Bronchus fibroblast of lung (primary cell): ENCODE measurements around the gene GAP43. TPM values are rescaled to one million over a fixed set of nuclear protein-coding genes. Genes with fewer than 3 reads are reported as not detected.

Experiments
- total RNA-seq: library from RNA; depleted of rRNA; stranded (reverse); fragments of >200 nt; gene quantifications from 2 replicates; pipeline ENCODE4 v1.2.3, GENCODE V29; 2015

The GAP43 gene, protein sequence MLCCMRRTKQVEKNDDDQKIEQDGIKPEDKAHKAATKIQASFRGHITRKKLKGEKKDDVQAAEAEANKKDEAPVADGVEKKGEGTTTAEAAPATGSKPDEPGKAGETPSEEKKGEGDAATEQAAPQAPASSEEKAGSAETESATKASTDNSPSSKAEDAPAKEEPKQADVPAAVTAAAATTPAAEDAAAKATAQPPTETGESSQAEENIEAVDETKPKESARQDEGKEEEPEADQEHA
- total RNA-seq: 0.45 and 0.50 TPM in 2 replicates

DNA sequence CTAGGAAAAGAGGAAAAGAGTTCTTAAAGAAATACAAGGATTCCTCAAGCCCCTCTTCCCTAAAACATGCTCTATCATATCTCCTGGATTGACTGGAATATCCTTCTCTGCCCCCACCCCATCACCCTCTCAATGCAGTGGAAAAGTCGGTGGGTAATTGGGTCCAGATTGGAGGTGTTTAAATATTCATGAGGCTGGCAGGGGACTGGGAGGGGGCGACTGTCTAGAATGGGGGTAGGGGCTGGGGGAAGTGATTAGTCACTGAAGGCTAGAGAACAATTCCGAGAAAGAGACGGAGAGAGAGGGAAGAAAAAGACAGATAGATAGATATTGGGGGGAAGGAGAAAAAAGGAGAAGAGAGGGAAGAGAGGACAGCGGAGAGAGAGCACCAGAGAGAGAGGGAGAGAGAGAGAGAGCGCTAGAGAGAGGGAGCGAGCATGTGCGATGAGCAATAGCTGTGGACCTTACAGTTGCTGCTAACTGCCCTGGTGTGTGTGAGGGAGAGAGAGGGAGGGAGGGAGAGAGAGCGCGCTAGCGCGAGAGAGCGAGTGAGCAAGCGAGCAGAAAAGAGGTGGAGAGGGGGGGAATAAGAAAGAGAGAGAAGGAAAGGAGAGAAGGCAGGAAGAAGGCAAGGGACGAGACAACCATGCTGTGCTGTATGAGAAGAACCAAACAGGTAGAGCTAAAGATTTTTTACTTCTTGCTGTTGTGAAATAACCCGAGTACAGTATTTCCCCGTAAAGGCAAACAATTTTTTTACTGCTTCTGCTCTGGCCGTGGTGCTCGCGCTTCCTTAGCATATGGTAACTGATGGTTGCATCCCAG lies at the start of gene GAP43:
Gene GAP43 (plus strand): TSS at position 467 of the 825 bp plus-strand sequence. CDS start 180 bp downstream, at position 647.

